Measurements from ENCODE around the gene GREM2.
A peak's percentile ranks its signal among the peaks of the same experiment; 100 is the strongest.

- TF ChIP-seq CTCF (IDR thresholded peaks at IDR 0.05) (peak in 3 of 6 experiments; percentile 23 to 42 (median 27)), POLR2A (IDR thresholded peaks at IDR 0.05) (no peak)
These were observed 119.0 kb downstream of the GREM2 start for GRCh38 chr1:240492832-240493440.
